Liver (tissue), 9 donors: Measurements from ENCODE around the gene MTERF1. TPM values are rescaled to one million over a fixed set of nuclear protein-coding genes. Genes with fewer than 3 reads are reported as not detected.

ENCODE experiments used
- DNase-seq: peaks from one replicate; pipeline ENCODE4 v3.0.0-alpha.2; 2017; ENCODE audit warnings: low spot score
- H3K27ac ChIP-seq, 2 donors: one replicate each; pipeline ENCODE4 v1.7.0; 2013; ENCODE audit warnings: inconsistent platforms in 2 of 2, low read length in 2 of 2, control low read depth in 1 of 2, low read depth in 1 of 2, mild to moderate bottlenecking in 1 of 2
- H3K27me3 ChIP-seq, 4 donors: one replicate each; pipeline versions ENCODE4 v1.6.1 to v1.7.0; 2013; ENCODE audit warnings: low read length in 3 of 4, inconsistent platforms in 1 of 4, mild to moderate bottlenecking in 1 of 4, moderate library complexity in 1 of 4; ENCODE audit not compliant: control insufficient read depth in 4 of 4, insufficient read depth in 4 of 4
- H3K36me3 ChIP-seq, 4 donors: one replicate each; pipeline versions ENCODE4 v1.6.1 to v1.7.0; 2013; ENCODE audit warnings: low read length in 3 of 4, mild to moderate bottlenecking in 3 of 4, low read depth in 1 of 4, moderate library complexity in 1 of 4; ENCODE audit not compliant: control insufficient read depth in 4 of 4, insufficient read depth in 3 of 4
- H3K4me1 ChIP-seq, 4 donors: one replicate each; pipeline versions ENCODE4 v1.6.1 to v1.7.0; 2013; ENCODE audit warnings: low read length in 3 of 4, mild to moderate bottlenecking in 3 of 4, moderate library complexity in 1 of 4; ENCODE audit not compliant: control insufficient read depth in 4 of 4, insufficient read depth in 4 of 4
- H3K4me3 ChIP-seq, 3 donors: one replicate each; pipeline versions ENCODE4 v1.6.1 to v1.7.0; 2013; ENCODE audit warnings: low read length in 3 of 3, control low read depth in 1 of 3, low read depth in 1 of 3, mild to moderate bottlenecking in 1 of 3
- H3K9ac ChIP-seq, 2 donors: one replicate each; pipeline ENCODE4 v1.7.0; 2013; ENCODE audit warnings: low read length in 2 of 2, mild to moderate bottlenecking in 2 of 2, moderate library complexity in 2 of 2, control low read depth in 1 of 2, low read depth in 1 of 2
- H3K9me3 ChIP-seq, 4 donors: one replicate each; pipeline versions ENCODE4 v1.6.1 to v1.7.0; 2013; ENCODE audit warnings: low read length in 3 of 4; ENCODE audit not compliant: control insufficient read depth in 4 of 4
- ATF3 ChIP-seq: IDR thresholded peaks from 2 replicates; pipeline ENCODE4 v1.6.1; 2016; ENCODE audit warnings: antibody characterized with exemption
- EGR1 ChIP-seq, 2 donors: IDR thresholded peaks; 2 replicates each; pipeline ENCODE4 v1.6.1; 2016 to 2018; ENCODE audit warnings: antibody characterized with exemption in 2 of 2, low read depth in 2 of 2
- FOXA1 ChIP-seq: IDR thresholded peaks from 2 replicates; pipeline ENCODE4 v1.6.1; 2016; ENCODE audit warnings: antibody characterized with exemption
- FOXA2 ChIP-seq: IDR thresholded peaks from 2 replicates; pipeline ENCODE4 v1.6.1; 2016; ENCODE audit warnings: antibody characterized with exemption
- HNF4A ChIP-seq, 2 donors: conservative IDR thresholded peaks; 2 replicates each; pipeline ENCODE4 v1.6.1; 2016; ENCODE audit warnings: antibody characterized with exemption in 2 of 2, mild to moderate bottlenecking in 2 of 2
- HNF4G ChIP-seq: IDR thresholded peaks from 2 replicates; pipeline ENCODE4 v1.6.1; 2016; ENCODE audit warnings: antibody characterized with exemption
- JUND ChIP-seq, 2 donors: IDR thresholded peaks; 2 replicates each; pipeline ENCODE4 v1.6.1; 2016; ENCODE audit warnings: antibody characterized with exemption in 2 of 2
- MAX ChIP-seq: IDR thresholded peaks from 2 replicates; pipeline ENCODE4 v1.6.1; 2016; ENCODE audit warnings: antibody characterized with exemption
- RAD21 ChIP-seq, 2 donors: IDR thresholded peaks; 2 replicates each; pipeline ENCODE4 v1.6.1; 2016; ENCODE audit warnings: antibody characterized with exemption in 2 of 2, mild to moderate bottlenecking in 2 of 2
- REST ChIP-seq: IDR thresholded peaks from 2 replicates; pipeline ENCODE4 v1.6.1; 2016; ENCODE audit warnings: antibody characterized with exemption, mild to moderate bottlenecking
- RXRA ChIP-seq, 2 donors: IDR thresholded peaks; 2 replicates each; pipeline ENCODE4 v1.6.1; 2017 to 2018; ENCODE audit warnings: antibody characterized with exemption in 2 of 2, mild to moderate bottlenecking in 1 of 2
- TAF1 ChIP-seq: conservative IDR thresholded peaks from 2 replicates; pipeline ENCODE4 v1.6.1; 2016; ENCODE audit warnings: antibody characterized with exemption, mild to moderate bottlenecking
- YY1 ChIP-seq: IDR thresholded peaks from 2 replicates; pipeline ENCODE4 v1.6.1; 2016; ENCODE audit warnings: antibody characterized with exemption, mild to moderate bottlenecking
- ZBTB33 ChIP-seq: IDR thresholded peaks from 2 replicates; pipeline ENCODE4 v1.6.1; 2016; ENCODE audit warnings: antibody characterized with exemption
- WGBS: extraction: QIAGEN DNeasy Blood & Tissue Kit; methylation state at CpG from one replicate; pipeline ENCODE4 v1.1.7; 2013; 5-methylcytosine and 5-hydroxymethylcytosine counted together
- polyA plus RNA-seq, 2 donors: library from polyadenylated mRNA; stranded (reverse) in 1 of 2; unstranded in 1 of 2; fragments of 200-250 nt in 1 of 2; fragments of >200 nt in 1 of 2; fragmentation: Nextera tagmentation in 1 of 2; extraction: Ambion mirVana in 1 of 2; gene quantifications; one replicate each; pipeline versions ENCODE4 v1.2.1 to v1.2.3, GENCODE V29; 2013 to 2015
- total RNA-seq, 2 donors: library from RNA; depleted of rRNA; stranded (reverse); fragments of >200 nt; gene quantifications; one replicate each; pipeline ENCODE4 v1.2.3, GENCODE V29; 2014
- donor health status: healthy.
- donor health status: healthy.
- donor health status: healthy.
- donor health status: healthy.
- donor health status: healthy.

The MTERF1 gene
- total and polyA plus RNA-seq, 4 donors: 5.8 to 9.1 (median 6.4) TPM

- WGBS: 80% methylated on average over 1 of the region's 1 CpG
- no peak overlapping the region for H3K4me3 ChIP-seq
- H3K9ac ChIP-seq: no peak overlapping the region
- peaks cover 0 to 2% (median 0%) of the 10 kb centered on the region in 4 donors for H3K9me3 ChIP-seq
- peaks cover 1 to 9% (median 6%) of the 10 kb centered on the region in 4 donors for H3K4me1 ChIP-seq
- H3K36me3 ChIP-seq: no peaks in the 10 kb centered on the region
- H3K27ac ChIP-seq: no peak overlapping the region
- DNase-seq: no peak
- H3K27me3 ChIP-seq: no peaks in the 10 kb centered on the region
- no peak for TF ChIP-seq FOXA1
- no peak for TF ChIP-seq YY1
- TF ChIP-seq JUND (IDR thresholded peaks at IDR 0.05): no peak
- no peak for TF ChIP-seq ATF3
- TF ChIP-seq RAD21 (IDR thresholded peaks at IDR 0.05): no peak
- no peak for TF ChIP-seq MAX
- TF ChIP-seq EGR1 (IDR thresholded peaks at IDR 0.05; ENCODE audit: low read depth in 2 of 2): no peak
- TF ChIP-seq HNF4A (conservative IDR thresholded peaks at IDR 0.05): no peak
These were observed 3.3 kb upstream of the MTERF1 start for GRCh38 chr7:91883676-91884362.

GRCh38 chr7:91880016-91880412, 488 bp downstream of the MTERF1 start:
- H3K27me3 ChIP-seq: no peaks in the 10 kb centered on the region
- H3K9ac ChIP-seq: peak overlapping the region in 1 of 2 donors; percentile 67
- 3% methylated on average over 9 of the region's 9 CpGs for WGBS
- peaks cover 0 to 3% (median under 1%) of the 10 kb centered on the region in 4 donors for H3K36me3 ChIP-seq
- H3K27ac ChIP-seq: no peak overlapping the region
- H3K4me3 ChIP-seq: peak overlapping the region; percentile 69 to 99 (median 89)
- no peaks in the 10 kb centered on the region for H3K9me3 ChIP-seq
- H3K4me1 ChIP-seq: peaks cover 1 to 9% (median 6%) of the 10 kb centered on the region in 4 donors
- no peak for TF ChIP-seq HNF4G
- no peak for TF ChIP-seq ATF3
- no peak for TF ChIP-seq ZBTB33
- no peak for TF ChIP-seq FOXA1
- TF ChIP-seq RAD21 (IDR thresholded peaks at IDR 0.05): no peak
- no peak for TF ChIP-seq HNF4A (conservative IDR thresholded peaks at IDR 0.05)
- TF ChIP-seq REST: no peak
- no peak for TF ChIP-seq MAX
- TF ChIP-seq JUND (IDR thresholded peaks at IDR 0.05): no peak
- TF ChIP-seq RXRA (IDR thresholded peaks at IDR 0.05): no peak
- TF ChIP-seq FOXA2: no peak
- no peak for TF ChIP-seq TAF1
- TF ChIP-seq YY1: no peak
- DNase-seq: no peak
